Measurements from ENCODE around the gene ALB.

ALB gene

GRCh38 chr4:73379946-73380345 is 24.1 kb upstream of the ALB start:
- Histone ChIP-seq H2AFZ (ENCODE audit: low read length) (no peak overlapping the region), H3K79me2 (ENCODE audit: insufficient read depth, low read length) (no peaks in the 10 kb centered on the region), H3K9ac (ENCODE audit: low read length) (no peak overlapping the region), H3K27ac (ENCODE audit: low read depth, low read length, poor library complexity, severe bottlenecking) (no peak overlapping the region), H3K9me2 (ENCODE audit: low read depth, low read length) (no peaks in the 10 kb centered on the region), H3F3A (ENCODE audit: insufficient read depth, low read length) (no peaks in the 10 kb centered on the region), H3K4me3 (ENCODE audit: low read depth, low read length, poor library complexity, severe bottlenecking) (no peak overlapping the region), H3K9me3 (ENCODE audit: low read length) (no peaks in the 10 kb centered on the region), H4K20me1 (ENCODE audit: insufficient read depth, low read length) (no peaks in the 10 kb centered on the region), H3K36me3 (ENCODE audit: insufficient read depth, low read length) (no peaks in the 10 kb centered on the region), H3K4me1 (ENCODE audit: insufficient read depth, low read length, severe bottlenecking) (no peaks in the 10 kb centered on the region), H3K4me2 (ENCODE audit: low read length) (no peak overlapping the region), H3K27me3 (ENCODE audit: insufficient read depth, low read length) (no peaks in the 10 kb centered on the region)
- no peak for TF ChIP-seq EZH2 (IDR thresholded peaks at IDR 0.05; ENCODE audit: borderline replicate concordance, low read length)
- no peak for TF ChIP-seq CTCF (IDR thresholded peaks at IDR 0.05; ENCODE audit: low read length)

GRCh38 chr4:73381214-73381613 is 22.9 kb upstream of the ALB start:
- H3K9ac ChIP-seq (ENCODE audit: low read length) = no peak overlapping the region
- H3F3A ChIP-seq (ENCODE audit: insufficient read depth, low read length) = no peaks in the 10 kb centered on the region
- H3K9me2 ChIP-seq (ENCODE audit: low read depth, low read length) = no peaks in the 10 kb centered on the region
- H3K27ac ChIP-seq (ENCODE audit: low read depth, low read length, poor library complexity, severe bottlenecking) = no peak overlapping the region
- TF ChIP-seq CTCF (IDR thresholded peaks at IDR 0.05; ENCODE audit: low read length) (no peak), EZH2 (IDR thresholded peaks at IDR 0.05; ENCODE audit: borderline replicate concordance, low read length) (no peak)
- H3K79me2 ChIP-seq (ENCODE audit: insufficient read depth, low read length) = no peaks in the 10 kb centered on the region
- H2AFZ ChIP-seq (ENCODE audit: low read length) = no peak overlapping the region
- H3K27me3 ChIP-seq (ENCODE audit: insufficient read depth, low read length) = no peaks in the 10 kb centered on the region
- H4K20me1 ChIP-seq (ENCODE audit: insufficient read depth, low read length) = no peaks in the 10 kb centered on the region
- no peaks in the 10 kb centered on the region for H3K4me1 ChIP-seq (ENCODE audit: insufficient read depth, low read length, severe bottlenecking)
- H3K4me3 ChIP-seq (ENCODE audit: low read depth, low read length, poor library complexity, severe bottlenecking) = no peak overlapping the region
- no peak overlapping the region for H3K4me2 ChIP-seq (ENCODE audit: low read length)
- no peaks in the 10 kb centered on the region for H3K9me3 ChIP-seq (ENCODE audit: low read length)
- no peaks in the 10 kb centered on the region for H3K36me3 ChIP-seq (ENCODE audit: insufficient read depth, low read length)

- H3K27ac ChIP-seq (ENCODE audit: low read depth, low read length, poor library complexity, severe bottlenecking) = no peak overlapping the region
- H3K9me2 ChIP-seq (ENCODE audit: low read depth, low read length) = no peaks in the 10 kb centered on the region
- H4K20me1 ChIP-seq (ENCODE audit: insufficient read depth, low read length) = no peaks in the 10 kb centered on the region
- no peak for TF ChIP-seq EZH2 (IDR thresholded peaks at IDR 0.05; ENCODE audit: borderline replicate concordance, low read length)
- TF ChIP-seq CTCF (IDR thresholded peaks at IDR 0.05; ENCODE audit: low read length) = no peak
- no peaks in the 10 kb centered on the region for H3K79me2 ChIP-seq (ENCODE audit: insufficient read depth, low read length)
- no peaks in the 10 kb centered on the region for H3K36me3 ChIP-seq (ENCODE audit: insufficient read depth, low read length)
- H3K4me3 ChIP-seq (ENCODE audit: low read depth, low read length, poor library complexity, severe bottlenecking) = no peak overlapping the region
- no peaks in the 10 kb centered on the region for H3F3A ChIP-seq (ENCODE audit: insufficient read depth, low read length)
- no peaks in the 10 kb centered on the region for H3K27me3 ChIP-seq (ENCODE audit: insufficient read depth, low read length)
- no peaks in the 10 kb centered on the region for H3K4me1 ChIP-seq (ENCODE audit: insufficient read depth, low read length, severe bottlenecking)
- no peak overlapping the region for H3K9ac ChIP-seq (ENCODE audit: low read length)
- H2AFZ ChIP-seq (ENCODE audit: low read length) = no peak overlapping the region
- H3K4me2 ChIP-seq (ENCODE audit: low read length) = no peak overlapping the region
- H3K9me3 ChIP-seq (ENCODE audit: low read length) = no peaks in the 10 kb centered on the region
Observed at GRCh38 chr4:73383452-73383851, 20.6 kb upstream of the ALB start.
